NB4 (cell line): ENCODE results near the gene PRICKLE2.

Experiments
- DNase-seq: peaks from one replicate; pipeline ENCODE4 v3.0.0; 2010; ENCODE audit warnings: low read depth
- H3K4me3 ChIP-seq: one replicate; pipeline ENCODE4 v1.5.1; 2011; ENCODE audit warnings: mild to moderate bottlenecking, low read depth, low read length, moderate library complexity
- MYC ChIP-seq: IDR thresholded peaks from 2 replicates; pipeline ENCODE4 v1.6.1; 2011; ENCODE audit warnings: low read depth, low read length
- POLR2A ChIP-seq: IDR thresholded peaks from 2 replicates; pipeline ENCODE4 v1.6.1; 2011; ENCODE audit warnings: mild to moderate bottlenecking; ENCODE audit not compliant: insufficient read length; ENCODE audit errors: extremely low read depth
- TF ChIP-seq, protein P1 (sequence below): IDR thresholded peaks from 2 replicates; pipeline ENCODE4 v1.6.1; 2011; ENCODE audit warnings: low read depth, low read length
- TF ChIP-seq, protein P2 (sequence below): IDR thresholded peaks from one replicate; pipeline ENCODE4 v1.5.1; 2012; ENCODE audit warnings: low read depth, low read length

The PRICKLE2 gene

DNA sequence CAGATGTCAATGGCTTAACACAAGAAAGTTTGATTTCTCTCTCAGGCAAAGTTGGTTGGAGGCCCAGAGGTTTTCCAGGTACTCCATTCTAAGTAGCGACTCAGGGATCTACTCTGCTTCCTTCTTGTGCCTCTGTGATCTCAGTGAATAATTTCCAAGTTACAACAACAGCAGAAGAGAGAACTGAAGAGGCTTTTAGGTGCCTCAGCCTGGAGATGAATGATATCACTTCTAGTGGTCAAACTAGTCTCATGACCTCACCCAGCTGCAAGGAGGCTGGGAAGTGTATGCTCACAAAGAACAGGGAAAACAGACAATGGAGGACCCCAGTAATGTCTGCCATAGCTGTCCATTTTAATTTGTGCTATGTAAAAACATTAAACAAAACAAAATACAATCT is 4.6 kb upstream of the PRICKLE2 start:
- no peak overlapping the region for H3K4me3 ChIP-seq
- DNase-seq = no peak
- TF ChIP-seq POLR2A (no peak), MYC (no peak)
- TF ChIP-seq, protein P1, sequence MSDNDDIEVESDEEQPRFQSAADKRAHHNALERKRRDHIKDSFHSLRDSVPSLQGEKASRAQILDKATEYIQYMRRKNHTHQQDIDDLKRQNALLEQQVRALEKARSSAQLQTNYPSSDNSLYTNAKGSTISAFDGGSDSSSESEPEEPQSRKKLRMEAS = no peak
- TF ChIP-seq, protein P2, sequence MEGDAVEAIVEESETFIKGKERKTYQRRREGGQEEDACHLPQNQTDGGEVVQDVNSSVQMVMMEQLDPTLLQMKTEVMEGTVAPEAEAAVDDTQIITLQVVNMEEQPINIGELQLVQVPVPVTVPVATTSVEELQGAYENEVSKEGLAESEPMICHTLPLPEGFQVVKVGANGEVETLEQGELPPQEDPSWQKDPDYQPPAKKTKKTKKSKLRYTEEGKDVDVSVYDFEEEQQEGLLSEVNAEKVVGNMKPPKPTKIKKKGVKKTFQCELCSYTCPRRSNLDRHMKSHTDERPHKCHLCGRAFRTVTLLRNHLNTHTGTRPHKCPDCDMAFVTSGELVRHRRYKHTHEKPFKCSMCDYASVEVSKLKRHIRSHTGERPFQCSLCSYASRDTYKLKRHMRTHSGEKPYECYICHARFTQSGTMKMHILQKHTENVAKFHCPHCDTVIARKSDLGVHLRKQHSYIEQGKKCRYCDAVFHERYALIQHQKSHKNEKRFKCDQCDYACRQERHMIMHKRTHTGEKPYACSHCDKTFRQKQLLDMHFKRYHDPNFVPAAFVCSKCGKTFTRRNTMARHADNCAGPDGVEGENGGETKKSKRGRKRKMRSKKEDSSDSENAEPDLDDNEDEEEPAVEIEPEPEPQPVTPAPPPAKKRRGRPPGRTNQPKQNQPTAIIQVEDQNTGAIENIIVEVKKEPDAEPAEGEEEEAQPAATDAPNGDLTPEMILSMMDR = no peak

DNA sequence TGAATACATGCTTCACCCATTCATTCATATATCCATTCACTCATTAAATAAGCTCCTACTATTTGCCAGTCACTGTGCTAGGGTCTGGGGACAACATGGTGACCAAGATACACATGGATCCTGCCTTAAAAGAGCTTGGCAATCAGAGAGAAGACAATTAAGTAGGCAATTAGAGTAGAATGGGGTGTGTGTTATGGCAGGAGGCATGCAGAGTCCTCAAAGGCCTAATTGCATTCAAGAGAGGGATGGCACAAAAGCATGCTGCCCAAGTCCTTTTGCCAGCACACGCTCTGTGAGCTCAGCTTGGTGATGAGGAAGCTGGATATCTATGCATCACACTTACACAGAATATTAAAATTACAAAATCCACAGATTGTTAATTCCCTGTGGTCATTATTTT is 2.8 kb upstream of the PRICKLE2 start:
- no peak overlapping the region for H3K4me3 ChIP-seq
- DNase-seq = no peak
- no peak for TF ChIP-seq POLR2A
- no peak for TF ChIP-seq MYC
- TF ChIP-seq, protein P1 = no peak
- TF ChIP-seq, protein P2 = no peak

DNA sequence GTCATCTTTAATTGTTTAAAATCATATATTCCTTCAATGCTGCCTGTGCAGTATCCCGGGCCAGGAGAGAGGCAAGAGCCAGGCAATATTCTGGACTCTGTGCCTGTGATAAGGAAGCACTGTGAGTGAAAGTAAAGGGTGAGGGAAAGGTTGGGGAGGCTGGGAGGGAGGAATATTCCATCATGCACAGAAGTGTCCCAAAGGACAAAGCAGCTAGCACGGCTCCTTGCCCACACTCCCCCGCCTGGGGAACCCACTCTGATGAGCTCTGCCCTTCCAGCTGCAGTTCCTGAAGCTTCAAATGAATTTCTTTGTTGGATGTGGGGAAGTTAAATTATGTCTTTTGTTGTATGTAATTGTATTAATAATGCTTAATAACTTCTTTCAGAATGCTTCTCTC is 1.5 kb upstream of the PRICKLE2 start:
- TF ChIP-seq, protein P2 = no peak
- TF ChIP-seq, protein P1 = no peak
- TF ChIP-seq MYC (no peak), POLR2A (no peak)
- no peak for DNase-seq
- H3K4me3 ChIP-seq = no peak overlapping the region

DNA sequence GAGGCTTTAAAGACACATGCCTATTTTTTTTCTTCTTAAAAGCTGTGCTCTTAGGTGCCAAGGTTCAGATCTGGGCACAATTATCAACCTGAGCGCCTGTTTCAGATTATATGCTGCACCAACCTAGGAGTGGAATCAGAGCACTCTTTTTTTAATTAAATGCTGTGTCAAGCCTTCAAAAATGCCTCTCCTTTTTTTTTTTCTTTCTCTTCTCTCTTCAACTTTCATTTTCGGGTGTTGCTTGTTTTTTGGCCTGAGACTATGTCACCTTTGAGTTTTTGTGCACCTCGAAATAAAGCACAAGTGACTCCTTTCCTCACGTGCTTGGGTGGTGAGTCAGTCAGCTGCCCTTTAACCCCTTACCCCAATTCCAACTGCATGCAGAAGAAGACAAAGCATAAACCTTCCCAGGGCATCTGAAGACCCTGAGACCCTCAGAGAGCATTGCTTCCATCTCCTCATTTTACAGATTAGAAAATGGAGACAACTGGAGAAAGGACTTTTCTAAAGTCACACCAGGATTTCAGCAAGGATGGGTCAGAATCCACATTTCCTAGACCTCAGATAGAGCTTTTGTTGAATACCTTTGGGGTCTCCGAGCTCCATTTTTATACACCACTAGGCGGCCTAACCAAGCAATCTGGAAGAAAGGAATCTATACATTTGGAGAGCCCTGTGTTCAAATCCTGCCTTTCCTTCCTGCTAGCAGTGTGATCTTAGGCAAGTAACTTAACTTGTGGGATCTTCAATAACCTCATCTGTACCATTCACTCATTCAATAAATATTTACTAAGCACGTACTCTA is 631 bp upstream of the PRICKLE2 start:
- DNase-seq = no peak

DNA sequence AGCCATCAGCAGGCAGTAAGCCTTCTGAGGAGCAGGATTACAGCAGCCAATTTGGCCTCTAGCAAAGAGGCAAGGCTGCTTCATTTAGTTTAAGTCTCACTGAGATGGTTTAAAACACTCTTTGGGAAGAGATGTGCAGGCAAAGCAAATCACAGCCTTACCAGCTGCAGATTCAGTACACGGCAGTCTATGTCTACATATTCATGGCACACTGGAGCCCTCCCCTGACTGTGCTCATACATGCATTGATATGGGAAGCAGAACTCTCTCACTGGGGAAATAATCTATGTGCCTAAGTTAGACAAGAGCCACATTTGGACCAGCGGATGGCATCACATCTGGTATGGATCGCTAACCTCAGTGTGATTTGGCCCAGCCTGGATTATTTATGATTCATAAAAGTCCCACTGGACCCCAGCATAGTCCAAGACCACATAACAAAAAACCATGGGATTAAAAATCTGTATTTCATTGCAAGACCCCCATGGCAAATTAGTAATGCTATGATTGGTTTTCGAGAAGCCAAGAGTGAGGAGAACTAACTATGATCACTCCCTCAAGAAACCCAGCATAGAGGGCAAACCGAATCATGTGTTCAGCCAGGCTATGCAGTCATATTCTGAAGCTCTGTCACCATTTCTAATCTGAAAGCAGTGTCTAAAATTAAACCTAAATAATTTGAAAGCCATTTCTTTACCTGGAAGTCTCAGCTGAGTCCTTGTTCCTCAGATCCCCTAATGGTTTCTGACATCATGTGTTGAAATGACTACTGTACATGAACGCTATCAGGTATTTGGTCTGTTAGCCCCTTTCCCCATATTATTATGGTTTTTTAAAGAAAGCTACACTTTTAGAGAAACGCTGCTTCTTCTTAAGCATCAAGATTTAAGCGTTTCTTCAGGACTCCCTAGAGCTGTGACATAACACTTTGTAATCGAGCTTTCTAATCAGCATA is 1.2 kb downstream of the PRICKLE2 start:
- TF ChIP-seq, protein P1 = no peak
- TF ChIP-seq POLR2A (no peak), MYC (no peak)
- TF ChIP-seq, protein P2 = no peak
- H3K4me3 ChIP-seq = no peak overlapping the region
- DNase-seq = no peak

More for the DNA sequence above, 631 bp upstream of the PRICKLE2 start:
- no peak overlapping the region for H3K4me3 ChIP-seq
- TF ChIP-seq, protein P2 = no peak
- no peak for TF ChIP-seq POLR2A
- no peak for TF ChIP-seq MYC
- TF ChIP-seq, protein P1 = no peak
